ENCODE data around the gene DIP2C. TPM values are rescaled to one million over a fixed set of nuclear protein-coding genes. Genes with fewer than 3 reads are reported as not detected.
"Not testable (repeated sequence)": the region's sequence is repeated elsewhere in the genome, so short reads cannot be mapped to it uniquely, and the experiment has no call there.

DIP2C gene
- total and polyA plus RNA-seq, 2 donors: 21.0 to 24.3 TPM

GRCh38 chr10:664301-664700, 25.2 kb downstream of the DIP2C start:
- DNase-seq (ENCODE audit: extremely low spot score): no peak
- no peaks in the 10 kb centered on the region for H3K4me1 ChIP-seq (ENCODE audit: insufficient read depth)
- H3K4me3 ChIP-seq (ENCODE audit: low read depth, low read length): no peak overlapping the region
- no peaks in the 10 kb centered on the region for H3K36me3 ChIP-seq (ENCODE audit: insufficient read depth)
- 92% methylated on average over 7 of the region's 7 CpGs for WGBS
- no peak overlapping the region for H3K27ac ChIP-seq (ENCODE audit: low read depth)

DNA sequence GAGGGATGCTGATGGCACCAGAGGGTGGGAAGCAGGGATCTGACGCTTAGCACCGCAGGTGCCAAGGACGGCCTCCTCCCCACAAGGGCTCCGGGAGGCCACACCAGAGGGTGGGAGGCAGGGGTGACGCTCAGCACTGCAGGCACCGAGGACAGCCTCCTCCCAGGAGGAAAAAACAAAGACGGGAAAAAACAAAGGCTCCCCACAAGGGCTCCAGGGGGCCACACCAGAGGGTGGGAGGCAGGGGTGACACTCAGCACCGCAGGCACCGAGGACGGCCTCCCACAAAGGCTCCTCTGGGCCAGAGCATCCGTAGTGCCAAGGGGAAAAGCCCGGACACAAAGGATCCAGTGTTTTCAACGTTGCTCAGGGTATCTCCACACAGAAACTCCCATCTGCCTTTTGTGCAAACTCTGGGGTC, 25.6 kb downstream of the DIP2C start:
- H3K4me3 ChIP-seq (ENCODE audit: low read depth, low read length): no peak overlapping the region

GRCh38 chr10:663466-663751, 26.1 kb downstream of the DIP2C start:
- WGBS: 96% methylated on average over 9 of the region's 9 CpGs
- no peak overlapping the region for H3K4me3 ChIP-seq (ENCODE audit: low read depth, low read length)
- DNase-seq (ENCODE audit: extremely low spot score): no peak

More for the DNA sequence above, 25.6 kb downstream of the DIP2C start:
- Histone ChIP-seq H3K36me3 (ENCODE audit: insufficient read depth) (no peaks in the 10 kb centered on the region), H3K27ac (ENCODE audit: low read depth) (no peak overlapping the region), H3K4me1 (ENCODE audit: insufficient read depth) (no peaks in the 10 kb centered on the region)
- no peak for DNase-seq (ENCODE audit: extremely low spot score)
- WGBS: 80% methylated on average over 13 of the region's 13 CpGs

GRCh38 chr10:662686-663465, 26.6 kb downstream of the DIP2C start:
- WGBS: 84% methylated on average over 11 of the region's 11 CpGs
- no peak overlapping the region for H3K4me3 ChIP-seq (ENCODE audit: low read depth, low read length)
- no peaks in the 10 kb centered on the region for H3K4me1 ChIP-seq (ENCODE audit: insufficient read depth)
- H3K27ac ChIP-seq (ENCODE audit: low read depth): no peak overlapping the region
- DNase-seq (ENCODE audit: extremely low spot score): no peak
- no peaks in the 10 kb centered on the region for H3K36me3 ChIP-seq (ENCODE audit: insufficient read depth)

More at GRCh38 chr10:663466-663751, 26.1 kb downstream of the DIP2C start:
- H3K4me1 ChIP-seq (ENCODE audit: insufficient read depth): no peaks in the 10 kb centered on the region
- H3K27ac ChIP-seq (ENCODE audit: low read depth): no peak overlapping the region
- no peaks in the 10 kb centered on the region for H3K36me3 ChIP-seq (ENCODE audit: insufficient read depth)

DNA sequence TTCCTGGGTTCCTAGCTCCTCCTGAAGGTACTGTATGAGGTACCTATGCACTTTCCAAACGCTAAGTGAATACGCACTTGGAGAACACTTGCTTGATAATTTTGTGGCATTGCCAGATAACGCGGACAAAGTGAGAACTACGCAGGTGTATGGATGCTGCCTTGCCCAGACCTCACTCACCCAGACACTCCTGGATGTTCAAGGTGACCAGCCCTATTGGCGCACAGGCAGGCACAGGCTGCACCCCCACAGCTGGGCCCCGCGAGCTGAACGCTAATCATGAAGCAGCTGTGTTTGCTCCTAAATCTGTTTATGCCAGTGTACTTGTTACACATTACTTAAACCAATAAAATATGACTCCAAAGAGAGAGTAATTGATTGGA, 27.3 kb downstream of the DIP2C start:
- Histone ChIP-seq H3K4me3 (ENCODE audit: low read depth, low read length) (no peak overlapping the region), H3K36me3 (ENCODE audit: insufficient read depth) (no peaks in the 10 kb centered on the region), H3K27ac (ENCODE audit: low read depth) (no peak overlapping the region), H3K4me1 (ENCODE audit: insufficient read depth) (no peaks in the 10 kb centered on the region)
- WGBS: 92% methylated on average over 9 of the region's 9 CpGs
- DNase-seq (ENCODE audit: extremely low spot score): no peak

DNA sequence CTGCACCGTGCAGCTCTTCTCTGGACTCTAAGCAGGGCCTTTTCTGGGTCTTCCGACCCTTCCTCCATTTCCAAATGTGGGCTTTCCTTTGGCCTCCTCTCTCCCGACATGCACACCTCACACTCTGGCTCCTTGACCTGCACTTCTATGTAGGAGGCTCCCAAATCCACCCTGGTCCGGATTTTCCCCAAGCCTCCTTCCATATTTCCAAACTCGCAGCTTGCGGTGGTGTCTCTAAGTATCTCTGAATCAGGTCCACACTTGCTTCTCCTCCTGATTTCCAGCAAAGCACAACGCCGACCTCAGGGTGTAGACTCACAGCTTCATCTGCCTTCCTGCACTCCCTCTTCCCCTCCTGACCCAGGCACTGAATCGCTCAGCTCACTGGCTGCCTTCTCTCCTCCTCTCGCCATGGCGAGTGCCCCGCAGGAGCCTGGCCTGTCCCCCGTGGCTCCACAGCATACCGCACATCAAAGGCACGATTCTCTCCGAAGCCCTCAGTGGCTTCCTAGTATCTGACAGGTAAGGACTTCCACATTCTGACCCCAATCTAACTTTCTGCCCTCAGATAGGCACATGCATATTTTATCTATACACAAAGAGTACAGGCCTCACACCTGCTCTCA, 27.8 kb downstream of the DIP2C start:
- no peaks in the 10 kb centered on the region for H3K36me3 ChIP-seq (ENCODE audit: insufficient read depth)
- H3K4me3 ChIP-seq (ENCODE audit: low read depth, low read length): no peak overlapping the region
- H3K27ac ChIP-seq (ENCODE audit: low read depth): no peak overlapping the region
- WGBS: 90% methylated on average over 16 of the region's 16 CpGs
- DNase-seq (ENCODE audit: extremely low spot score): no peak
- H3K4me1 ChIP-seq (ENCODE audit: insufficient read depth): no peaks in the 10 kb centered on the region

DNA sequence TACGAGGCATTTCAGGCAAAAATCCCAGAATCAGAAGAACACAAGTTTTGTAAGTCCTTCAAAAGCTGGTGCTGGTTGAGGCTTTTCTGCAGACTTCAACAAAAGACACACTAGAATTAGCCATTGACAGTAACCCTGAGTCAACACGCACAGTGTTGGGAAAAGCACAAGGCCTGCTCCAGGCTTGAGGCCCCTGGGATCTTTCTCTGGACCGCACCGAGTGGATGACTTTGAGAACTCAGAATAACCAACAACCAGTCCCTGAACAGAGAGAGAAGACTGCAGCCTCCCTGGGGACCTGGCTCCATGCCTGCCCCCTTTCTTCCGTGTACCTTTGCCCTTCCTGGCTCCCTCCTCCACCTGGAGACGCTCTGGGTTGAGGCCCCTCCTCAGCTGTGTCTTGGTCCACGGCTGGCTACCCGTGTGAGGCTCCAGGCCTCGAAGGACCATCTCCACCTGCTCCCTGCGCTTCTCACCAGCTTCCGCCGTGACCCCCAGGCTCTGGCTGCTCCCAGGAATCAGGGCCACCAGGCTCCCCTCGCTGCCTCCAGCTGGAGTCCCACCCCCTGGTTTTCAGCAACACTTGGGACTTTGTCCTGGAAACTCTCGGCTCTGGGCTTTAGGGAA, 28.4 kb downstream of the DIP2C start:
- Histone ChIP-seq H3K27ac (ENCODE audit: low read depth) (no peak overlapping the region), H3K4me1 (ENCODE audit: insufficient read depth) (no peaks in the 10 kb centered on the region)

GRCh38 chr10:660413-660969, 29.0 kb downstream of the DIP2C start:
- WGBS: 69% methylated on average over 6 of the region's 6 CpGs
- Histone ChIP-seq H3K4me1 (ENCODE audit: insufficient read depth) (no peaks in the 10 kb centered on the region), H3K36me3 (ENCODE audit: insufficient read depth) (no peaks in the 10 kb centered on the region), H3K27ac (ENCODE audit: low read depth) (no peak overlapping the region), H3K4me3 (ENCODE audit: low read depth, low read length) (no peak overlapping the region)
- DNase-seq (ENCODE audit: extremely low spot score): no peak

More for the DNA sequence above, 28.4 kb downstream of the DIP2C start:
- 79% methylated on average over 14 of the region's 14 CpGs for WGBS
- no peak for DNase-seq (ENCODE audit: extremely low spot score)
- H3K36me3 ChIP-seq (ENCODE audit: insufficient read depth): no peaks in the 10 kb centered on the region
- H3K4me3 ChIP-seq (ENCODE audit: low read depth, low read length): no peak overlapping the region

DNA sequence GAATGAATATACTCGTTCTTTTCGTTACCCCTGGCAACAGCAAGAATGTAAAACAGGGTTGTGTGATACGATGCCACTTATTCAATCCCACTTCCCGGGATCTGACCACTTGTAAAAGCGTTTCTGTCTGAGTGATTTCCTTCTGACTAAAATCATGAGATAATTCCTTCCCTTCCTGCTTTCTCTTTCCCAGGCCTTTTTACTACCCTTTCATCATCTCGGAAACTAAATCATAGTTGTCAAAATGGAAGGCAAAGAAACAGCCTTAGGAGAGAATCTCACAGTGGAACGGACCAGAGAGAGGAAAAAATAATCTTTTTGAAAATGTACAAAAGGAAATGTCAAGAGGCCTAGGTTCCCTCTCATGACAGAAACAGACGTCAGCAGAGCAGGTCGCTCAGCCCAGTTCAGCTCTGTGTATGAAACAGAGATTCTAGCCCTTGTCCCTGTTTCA, 29.8 kb downstream of the DIP2C start:
- H3K4me1 ChIP-seq (ENCODE audit: insufficient read depth): no peaks in the 10 kb centered on the region
- no peaks in the 10 kb centered on the region for H3K36me3 ChIP-seq (ENCODE audit: insufficient read depth)
- no peak for DNase-seq (ENCODE audit: extremely low spot score)
- H3K4me3 ChIP-seq (ENCODE audit: low read depth, low read length): no peak overlapping the region
- WGBS: 15% methylated on average over 9 of the region's 9 CpGs
- H3K27ac ChIP-seq (ENCODE audit: low read depth): no peak overlapping the region

GRCh38 chr10:657816-658350, 31.6 kb downstream of the DIP2C start:
- H3K4me3 ChIP-seq (ENCODE audit: low read depth, low read length); H3K27ac ChIP-seq (ENCODE audit: low read depth); H3K36me3 ChIP-seq (ENCODE audit: insufficient read depth); DNase-seq (ENCODE audit: extremely low spot score); H3K4me1 ChIP-seq (ENCODE audit: insufficient read depth): not testable (repeated sequence)
- WGBS: 94% methylated on average over 9 of the region's 11 CpGs

- WGBS: 79% methylated on average over 5 of the region's 5 CpGs
- no peak for DNase-seq (ENCODE audit: extremely low spot score)
- H3K4me3 ChIP-seq (ENCODE audit: low read depth, low read length): no peak overlapping the region
- H3K36me3 ChIP-seq (ENCODE audit: insufficient read depth): no peaks in the 10 kb centered on the region
- H3K27ac ChIP-seq (ENCODE audit: low read depth): no peak overlapping the region
- peaks cover 4% of the 10 kb centered on the region for H3K4me1 ChIP-seq (ENCODE audit: insufficient read depth)
Observed at GRCh38 chr10:656883-657282, 32.6 kb downstream of the DIP2C start.

- Histone ChIP-seq H3K27ac (ENCODE audit: low read depth) (no peak overlapping the region), H3K36me3 (ENCODE audit: insufficient read depth) (no peaks in the 10 kb centered on the region), H3K4me1 (ENCODE audit: insufficient read depth) (peaks cover 4% of the 10 kb centered on the region), H3K4me3 (ENCODE audit: low read depth, low read length) (no peak overlapping the region)
- DNase-seq (ENCODE audit: extremely low spot score): no peak
- WGBS: 94% methylated on average over 8 of the region's 8 CpGs
Observed at GRCh38 chr10:655184-655583, 34.3 kb downstream of the DIP2C start.

GRCh38 chr10:654647-654996, 34.8 kb downstream of the DIP2C start:
- Histone ChIP-seq H3K4me3 (ENCODE audit: low read depth, low read length) (no peak overlapping the region), H3K36me3 (ENCODE audit: insufficient read depth) (no peaks in the 10 kb centered on the region), H3K4me1 (ENCODE audit: insufficient read depth) (peaks cover 4% of the 10 kb centered on the region), H3K27ac (ENCODE audit: low read depth) (no peak overlapping the region)
- DNase-seq (ENCODE audit: extremely low spot score): no peak
- WGBS: 82% methylated on average over 6 of the region's 6 CpGs

Measured in urinary bladder (tissue), 4 donors.